Tibial artery (tissue), 4 donors: ENCODE measurements around the gene UBE3B.

Source experiments
- DNase-seq, 2 donors: peaks; one replicate each; pipeline ENCODE4 v3.0.0-alpha.2; 2019
- H3K27ac ChIP-seq, 2 donors: fragments of 200-600 bp; sonication (generic) in 1 of 2; 1 replicate in 1 of 2; 2 replicates in 1 of 2; pipeline ENCODE4 v1.5.1; 2018 to 2019; ENCODE audit warnings: mild to moderate bottlenecking in 1 of 2
- H3K27me3 ChIP-seq, 2 donors: fragments of 200-600 bp; sonication (generic) in 1 of 2; one replicate each; pipeline versions ENCODE4 v1.5.1 to v1.6.0; 2016 to 2019
- H3K36me3 ChIP-seq, 3 donors: fragments of 200-600 bp; sonication (generic) in 2 of 3; one replicate each; pipeline ENCODE4 v1.5.1; 2016 to 2019; ENCODE audit warnings: mild to moderate bottlenecking in 2 of 3
- H3K4me1 ChIP-seq, 4 donors: fragments of 200-600 bp; sonication (generic) in 2 of 4; 1 replicate in 3 of 4; 2 replicates in 1 of 4; pipeline ENCODE4 v1.5.1; 2016 to 2019
- H3K4me3 ChIP-seq, 2 donors: fragments of 200-600 bp; sonication (generic) in 1 of 2; 1 replicate in 1 of 2; 2 replicates in 1 of 2; pipeline ENCODE4 v1.5.1; 2018 to 2019; ENCODE audit warnings: mild to moderate bottlenecking in 2 of 2
- H3K9me3 ChIP-seq, 3 donors: fragments of 200-600 bp; sonication (generic) in 1 of 3; one replicate each; pipeline ENCODE4 v1.5.1; 2016 to 2019
- CTCF ChIP-seq, 2 experiments: fragments of 200-600 bp in 1 of 2; fragments of 450-650 bp in 1 of 2; IDR thresholded peaks; one replicate each; pipeline ENCODE4 v1.5.1; 2017 to 2019; ENCODE audit warnings: antibody characterized with exemption in 2 of 2, mild to moderate bottlenecking in 1 of 2, moderate library complexity in 1 of 2
- intact Hi-C: fragments of 100-400 bp; cut with DNase I; formaldehyde crosslinking; loops from one replicate; pipeline ENCODE4 v1.15.0; 2023; ENCODE audit warnings: low total_unique reads

Gene UBE3B

GRCh38 chr12:109487181-109488050 lies 10.0 kb downstream of the UBE3B start:
- Histone ChIP-seq H3K27ac (no peak overlapping the region), H3K9me3 (no peaks in the 10 kb centered on the region), H3K4me3 (no peak overlapping the region), H3K27me3 (no peaks in the 10 kb centered on the region), H3K36me3 (peaks cover 92 to 98% (median 93%) of the 10 kb centered on the region in 3 donors), H3K4me1 (no peaks in the 10 kb centered on the region)
- no peak for TF ChIP-seq CTCF (IDR thresholded peaks at IDR 0.05)
- intact Hi-C loops: no loop called here
- no peak for DNase-seq

- no peak overlapping the region for H3K27ac ChIP-seq
- no peaks in the 10 kb centered on the region for H3K27me3 ChIP-seq
- DNase-seq: no peak
- TF ChIP-seq CTCF (IDR thresholded peaks at IDR 0.05): no peak
- peaks cover 96 to 100% (median 99%) of the 10 kb centered on the region in 3 donors for H3K36me3 ChIP-seq
- H3K4me1 ChIP-seq: no peaks in the 10 kb centered on the region
- intact Hi-C loops: no loop called here
- H3K4me3 ChIP-seq: no peak overlapping the region
- H3K9me3 ChIP-seq: no peaks in the 10 kb centered on the region
Observed at GRCh38 chr12:109488051-109488665, 10.7 kb downstream of the UBE3B start.

- H3K4me3 ChIP-seq: no peak overlapping the region
- H3K9me3 ChIP-seq: no peaks in the 10 kb centered on the region
- no peak for TF ChIP-seq CTCF (IDR thresholded peaks at IDR 0.05)
- no peaks in the 10 kb centered on the region for H3K27me3 ChIP-seq
- DNase-seq: no peak
- intact Hi-C loops: no loop called here
- H3K27ac ChIP-seq: no peak overlapping the region
- peaks cover 96 to 100% (median 96%) of the 10 kb centered on the region in 3 donors for H3K36me3 ChIP-seq
- H3K4me1 ChIP-seq: no peaks in the 10 kb centered on the region
Observed at GRCh38 chr12:109489016-109489954, 11.9 kb downstream of the UBE3B start.

- Histone ChIP-seq H3K27me3 (no peaks in the 10 kb centered on the region), H3K4me3 (no peak overlapping the region), H3K36me3 (peaks cover 96 to 100% (median 96%) of the 10 kb centered on the region in 3 donors), H3K4me1 (no peaks in the 10 kb centered on the region), H3K27ac (no peak overlapping the region), H3K9me3 (no peaks in the 10 kb centered on the region)
- no peak for DNase-seq
- TF ChIP-seq CTCF (IDR thresholded peaks at IDR 0.05): no peak
- intact Hi-C loops: no loop called here
Observed at GRCh38 chr12:109489955-109490565, 12.6 kb downstream of the UBE3B start.

GRCh38 chr12:109491671-109492070 lies 14.2 kb downstream of the UBE3B start:
- Histone ChIP-seq H3K4me1 (no peaks in the 10 kb centered on the region), H3K27me3 (no peaks in the 10 kb centered on the region), H3K9me3 (no peaks in the 10 kb centered on the region), H3K4me3 (no peak overlapping the region), H3K27ac (no peak overlapping the region), H3K36me3 (peaks cover 91 to 100% (median 93%) of the 10 kb centered on the region in 3 donors)
- DNase-seq: no peak
- TF ChIP-seq CTCF (IDR thresholded peaks at IDR 0.05): no peak
- intact Hi-C loops: no loop called here
